Measurements from ENCODE around the gene CAMK2B.

DNA sequence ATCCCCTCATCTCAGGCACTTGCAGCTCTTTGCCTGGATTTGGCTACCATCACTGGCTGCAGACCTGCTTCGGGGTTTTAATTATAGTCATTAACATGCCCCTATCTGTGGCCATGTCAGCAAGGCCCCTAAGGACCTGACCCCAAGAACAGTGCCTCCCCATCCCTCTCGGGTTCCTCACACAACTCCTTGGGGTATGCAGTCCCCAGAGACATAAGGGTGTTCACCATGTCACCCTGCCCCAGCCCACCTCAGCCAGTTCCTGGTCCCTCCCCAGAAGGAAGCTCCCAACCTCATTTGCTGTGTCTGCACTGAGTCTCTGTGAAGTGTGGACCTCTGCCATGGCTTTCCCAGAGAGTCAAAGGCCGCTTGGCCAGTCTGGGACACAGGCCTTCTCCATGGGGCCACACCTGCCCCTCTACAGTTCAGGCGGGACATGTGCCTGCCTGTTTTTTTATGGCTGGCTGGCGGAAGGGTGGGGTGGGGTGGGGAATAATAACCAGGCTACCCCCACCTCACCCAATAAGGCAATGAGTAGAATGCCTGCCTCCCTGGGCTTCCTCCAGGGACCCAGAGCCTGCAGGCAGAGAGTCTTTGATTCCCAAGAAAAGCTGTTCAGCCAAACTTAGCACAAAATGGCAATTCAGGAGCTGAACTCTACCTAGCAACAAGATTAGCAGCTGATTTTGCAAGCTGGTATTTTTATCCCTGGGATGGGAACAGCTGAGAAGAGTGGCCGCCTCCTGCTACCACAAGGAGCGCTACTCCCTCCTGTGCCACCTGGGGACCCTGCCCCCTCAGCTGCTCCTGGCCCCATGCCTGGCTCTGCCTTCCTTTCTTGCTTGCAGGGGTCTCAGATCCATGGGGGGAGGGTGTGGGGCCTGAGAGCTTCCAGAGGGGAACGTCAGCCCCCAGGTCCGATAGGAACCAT lies 23.7 kb upstream of the CAMK2B start:
- no peak for TF ChIP-seq POLR2A (IDR thresholded peaks at IDR 0.05; ENCODE audit: low read depth, low read length)
- TF ChIP-seq TAF1 (IDR thresholded peaks at IDR 0.05; ENCODE audit: low read depth, low read length), result no peak
- no peak for TF ChIP-seq POLR2AphosphoS5 (IDR thresholded peaks at IDR 0.05; ENCODE audit: low read depth, low read length)
- TF ChIP-seq SPI1 (IDR thresholded peaks at IDR 0.05; ENCODE audit: low read depth, low read length), result no peak
